H9 (cell line): ENCODE data around the gene DECR2. TPM values are rescaled to one million over a fixed set of nuclear protein-coding genes. Genes with fewer than 3 reads are reported as not detected.

Source experiments
- DNase-seq: peaks from one replicate; pipeline ENCODE4 v3.0.0-alpha.2; 2017
- H2AFZ ChIP-seq: one replicate; pipeline ENCODE4 v1.6.1; 2013; ENCODE audit warnings: mild to moderate bottlenecking, low read length, control low read depth, moderate library complexity
- H2AK5ac ChIP-seq: 2 replicates; pipeline ENCODE4 v1.6.1; 2013; ENCODE audit warnings: low read length, control low read depth, mixed read lengths; ENCODE audit not compliant: insufficient read length
- H2BK120ac ChIP-seq: one replicate; pipeline ENCODE4 v1.6.1; 2013; ENCODE audit warnings: low read depth, mild to moderate bottlenecking, low read length, control low read depth, inconsistent platforms; ENCODE audit not compliant: poor library complexity, severe bottlenecking
- H2BK12ac ChIP-seq: 2 replicates; pipeline ENCODE4 v1.6.1; 2013; ENCODE audit warnings: low read length, control low read depth, mixed read lengths, low read depth; ENCODE audit not compliant: insufficient read length
- H2BK15ac ChIP-seq: 2 replicates; pipeline ENCODE4 v1.6.1; 2013; ENCODE audit warnings: low read depth, low read length, control low read depth
- H2BK20ac ChIP-seq: one replicate; pipeline ENCODE4 v1.6.1; 2013; ENCODE audit warnings: low read depth, mild to moderate bottlenecking, low read length, control low read depth, inconsistent platforms; ENCODE audit not compliant: poor library complexity, severe bottlenecking
- H2BK5ac ChIP-seq: 2 replicates; pipeline ENCODE4 v1.6.1; 2013; ENCODE audit warnings: low read length, control low read depth, mixed read lengths; ENCODE audit not compliant: insufficient read length
- H3K14ac ChIP-seq: 2 replicates; pipeline ENCODE4 v1.6.1; 2013; ENCODE audit warnings: low read length, control low read depth; ENCODE audit not compliant: insufficient read depth
- H3K18ac ChIP-seq: 2 replicates; pipeline ENCODE4 v1.6.1; 2013; ENCODE audit warnings: low read depth, mild to moderate bottlenecking, mixed read lengths, low read length, control low read depth; ENCODE audit not compliant: insufficient read length
- H3K23ac ChIP-seq: 2 replicates; pipeline ENCODE4 v1.6.1; 2013; ENCODE audit warnings: low read length, control low read depth, mixed read lengths, low read depth; ENCODE audit not compliant: insufficient read length
- H3K23me2 ChIP-seq: 2 replicates; pipeline ENCODE4 v1.6.1; 2013; ENCODE audit warnings: low read depth, mild to moderate bottlenecking, mixed read lengths, low read length, control low read depth; ENCODE audit not compliant: insufficient read length, poor library complexity, severe bottlenecking
- H3K27ac ChIP-seq: 2 replicates; pipeline ENCODE4 v1.5.1; 2013; ENCODE audit warnings: low read length, control low read depth, mixed read lengths, low read depth; ENCODE audit not compliant: insufficient read length
- H3K27me3 ChIP-seq: 2 replicates; pipeline ENCODE4 v1.6.1; 2013; ENCODE audit warnings: low read length, control low read depth, inconsistent platforms; ENCODE audit not compliant: insufficient read depth
- H3K4ac ChIP-seq: 2 replicates; pipeline ENCODE4 v1.6.1; 2013; ENCODE audit warnings: low read depth, mild to moderate bottlenecking, control low read depth, inconsistent platforms, low read length, moderate library complexity
- H3K4me1 ChIP-seq: 2 replicates; pipeline ENCODE4 v1.6.1; 2013; ENCODE audit warnings: low read length, control low read depth, inconsistent platforms; ENCODE audit not compliant: insufficient read depth
- H3K4me2 ChIP-seq: 2 replicates; pipeline ENCODE4 v1.6.1; 2013; ENCODE audit warnings: low read length, control low read depth, mixed read lengths; ENCODE audit not compliant: insufficient read length, insufficient read depth
- H3K56ac ChIP-seq: 2 replicates; pipeline ENCODE4 v1.6.1; 2013; ENCODE audit warnings: low read depth, mild to moderate bottlenecking, mixed read lengths, low read length, control low read depth; ENCODE audit not compliant: insufficient read length
- H3K79me1 ChIP-seq: 2 replicates; pipeline ENCODE4 v1.6.1; 2013; ENCODE audit warnings: low read depth, mild to moderate bottlenecking, moderate library complexity, low read length, control low read depth, inconsistent platforms; ENCODE audit not compliant: insufficient read depth, poor library complexity, severe bottlenecking
- H3K79me2 ChIP-seq: 2 replicates; pipeline ENCODE4 v1.6.1; 2013; ENCODE audit warnings: low read length, control low read depth, inconsistent platforms; ENCODE audit not compliant: insufficient read depth
- H3K9ac ChIP-seq: 2 replicates; pipeline ENCODE4 v1.6.1; 2013; ENCODE audit warnings: low read length, control low read depth, mixed read lengths; ENCODE audit not compliant: insufficient read length; ENCODE audit errors: extremely low read depth
- H3K9me3 ChIP-seq: one replicate; pipeline ENCODE4 v1.6.1; 2013; ENCODE audit warnings: low read depth, low read length, inconsistent platforms; ENCODE audit not compliant: control insufficient read depth
- H3T11ph ChIP-seq: one replicate; pipeline ENCODE4 v1.6.1; 2013; ENCODE audit warnings: mild to moderate bottlenecking, low read length, control low read depth, inconsistent platforms
- H4K20me1 ChIP-seq: one replicate; pipeline ENCODE4 v1.6.1; 2013; ENCODE audit not compliant: control insufficient read depth, insufficient read length, insufficient read depth
- H4K5ac ChIP-seq: 2 replicates; pipeline ENCODE4 v1.6.1; 2013; ENCODE audit warnings: low read depth, mild to moderate bottlenecking, mixed read lengths, low read length, control low read depth; ENCODE audit not compliant: insufficient read length
- H4K8ac ChIP-seq: replicated peaks from 2 replicates; pipeline ENCODE4 v1.6.1; 2013; ENCODE audit warnings: low read length, control low read depth, mixed read lengths, low read depth; ENCODE audit not compliant: insufficient read length
- H4K91ac ChIP-seq: 2 replicates; pipeline ENCODE4 v1.6.1; 2013; ENCODE audit warnings: low read depth, mild to moderate bottlenecking, moderate library complexity, mixed read lengths, low read length, control low read depth; ENCODE audit not compliant: insufficient read length
- H3K27ac Mint-ChIP-seq, 3 experiments: 2 replicates in 2 of 3; 3 replicates in 1 of 3; pipeline ENCODE4 v1.8.0; 2020 to 2021; ENCODE audit warnings: mixed read lengths in 3 of 3, mild to moderate bottlenecking in 1 of 3, moderate library complexity in 1 of 3
- H3K27me3 Mint-ChIP-seq: 2 replicates; pipeline ENCODE4 v1.8.0; 2021; ENCODE audit warnings: low read depth, mild to moderate bottlenecking, moderate library complexity, mixed read lengths
- H3K36me3 Mint-ChIP-seq, 3 experiments: 2 replicates in 2 of 3; 3 replicates in 1 of 3; pipeline ENCODE4 v1.8.0; 2020 to 2021; ENCODE audit warnings: low read depth in 3 of 3, mixed read lengths in 3 of 3; ENCODE audit not compliant: insufficient read depth in 1 of 3
- H3K4me1 Mint-ChIP-seq, 2 experiments: 2 replicates each; pipeline ENCODE4 v1.8.0; 2020; ENCODE audit warnings: mixed read lengths in 2 of 2
- H3K4me3 Mint-ChIP-seq, 2 experiments: 2 replicates in 1 of 2; 3 replicates in 1 of 2; pipeline ENCODE4 v1.8.0; 2020 to 2021; ENCODE audit warnings: mild to moderate bottlenecking in 2 of 2, mixed read lengths in 2 of 2, moderate library complexity in 1 of 2
- H3K9me3 Mint-ChIP-seq, 2 experiments: 2 replicates in 1 of 2; 3 replicates in 1 of 2; pipeline ENCODE4 v1.8.0; 2020; ENCODE audit warnings: mild to moderate bottlenecking in 2 of 2, mixed read lengths in 2 of 2, moderate library complexity in 1 of 2
- CTCF ChIP-seq: fragments of 200-600 bp; sonication (generic); conservative IDR thresholded peaks from 3 replicates; pipeline ENCODE4 v1.8.0; 2021; ENCODE audit warnings: antibody characterized with exemption, mild to moderate bottlenecking
- WGBS: extraction: QIAGEN DNeasy Blood & Tissue Kit; methylation state at CpG from one replicate; pipeline ENCODE4 v1.1.7; 2013; ENCODE audit warnings: missing lambda C conversion rate, low lambda C conversion rate, mixed read lengths; ENCODE audit not compliant: insufficient read length; ENCODE audit errors: extremely low coverage; 5-methylcytosine and 5-hydroxymethylcytosine counted together
- total RNA-seq: library from RNA; stranded (reverse); gene quantifications from 2 replicates; pipeline ENCODE4 v1.2.1, GENCODE V29; 2021

DECR2 gene
- total RNA-seq, 1 experiment from 2014 or later = 39.3 TPM

GRCh38 chr16:440627-441026 is 38.9 kb downstream of the DECR2 start:
- no peaks in the 10 kb centered on the region for H4K20me1 ChIP-seq

More at GRCh38 chr16:440627-441026, 38.9 kb downstream of the DECR2 start:
- Mint-ChIP-seq H3K4me1 (peaks cover 10 to 17% of the 10 kb centered on the region in 2 experiments; a peak in 3 of 4 replicates), H3K27ac (no peak overlapping the region), H3K4me3 (no peak overlapping the region), H3K36me3 (peaks cover 4 to 11% (median 11%) of the 10 kb centered on the region in 3 experiments; a peak in 5 of 7 replicates), H3K9me3 (no peaks in the 10 kb centered on the region), H3K27me3 (no peaks in the 10 kb centered on the region)
- no peaks in the 10 kb centered on the region for H3K9me3 ChIP-seq
- H3T11ph ChIP-seq = no peak overlapping the region
- no peaks in the 10 kb centered on the region for H3K79me2 ChIP-seq
- no peak overlapping the region for H2BK5ac ChIP-seq
- no peak overlapping the region for H2BK12ac ChIP-seq
- no peak overlapping the region for H4K91ac ChIP-seq
- no peak overlapping the region for H3K4ac ChIP-seq
- no peak overlapping the region for H3K56ac ChIP-seq
- H2AFZ ChIP-seq = no peak overlapping the region
- no peaks in the 10 kb centered on the region for H3K4me1 ChIP-seq
- H3K18ac ChIP-seq = no peak overlapping the region
- no peaks in the 10 kb centered on the region for H3K27me3 ChIP-seq
- no peak overlapping the region for H3K23ac ChIP-seq
- no peak for DNase-seq
- no peak overlapping the region for H3K9ac ChIP-seq
- H3K4me2 ChIP-seq = no peak overlapping the region
- no peak overlapping the region for H3K27ac ChIP-seq
- H3K79me1 ChIP-seq = no peaks in the 10 kb centered on the region
- TF ChIP-seq CTCF = no peak
- H4K5ac ChIP-seq = no peak overlapping the region
- H4K8ac ChIP-seq = no peak overlapping the region
- no peak overlapping the region for H2BK120ac ChIP-seq
- no peak overlapping the region for H2BK15ac ChIP-seq
- no peak overlapping the region for H2AK5ac ChIP-seq
- H3K14ac ChIP-seq = no peak overlapping the region
- no peak overlapping the region for H2BK20ac ChIP-seq
- no CpG with 5 or more reads among the region's 6 CpGs for WGBS
- no peaks in the 10 kb centered on the region for H3K23me2 ChIP-seq
